Measurements from ENCODE around the gene GGCX. TPM values are rescaled to one million over a fixed set of nuclear protein-coding genes. Genes with fewer than 3 reads are reported as not detected.
A peak's percentile ranks its signal among the peaks of the same experiment; 100 is the strongest.

Gene GGCX
- total and polyA plus RNA-seq, 9 of the 15 experiments (the other 6 are each of a cell fraction or from before 2014, with no cell fraction given) = 14.4 to 47.1 (median 28.1) TPM

DNA sequence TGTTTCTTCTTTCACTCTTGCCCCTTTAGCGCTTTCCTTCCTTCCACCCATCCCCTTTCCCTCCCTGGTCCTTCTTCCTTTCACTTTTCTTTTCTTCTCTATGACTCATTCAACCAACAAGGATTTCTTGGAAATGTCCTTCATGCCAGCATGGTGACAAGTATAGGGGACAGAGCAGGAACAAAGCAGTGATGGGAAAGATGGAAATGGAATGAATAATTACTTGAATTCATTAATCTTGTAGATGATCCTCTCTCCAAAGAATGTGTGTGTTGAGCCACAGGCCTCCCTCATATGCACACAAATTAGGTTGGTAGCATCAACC, 24.4 kb upstream of the GGCX start (continued):
- TF ChIP-seq ATF1 (CRISPR knock-in tag; IDR thresholded peaks at IDR 0.05) (no peak), ATF1 (tag; IDR thresholded peaks at IDR 0.05) (no peak), ZNF57 (CRISPR knock-in tag; IDR thresholded peaks at IDR 0.05) (no peak), ZKSCAN3 (CRISPR knock-in tag; IDR thresholded peaks at IDR 0.05) (no peak), PHB2 (IDR thresholded peaks at IDR 0.05; ENCODE audit: low read depth) (no peak), MEIS2 (IDR thresholded peaks at IDR 0.05; ENCODE audit: partially characterized antibody) (peak; percentile 50)
- TF ChIP-seq, protein P1, sequence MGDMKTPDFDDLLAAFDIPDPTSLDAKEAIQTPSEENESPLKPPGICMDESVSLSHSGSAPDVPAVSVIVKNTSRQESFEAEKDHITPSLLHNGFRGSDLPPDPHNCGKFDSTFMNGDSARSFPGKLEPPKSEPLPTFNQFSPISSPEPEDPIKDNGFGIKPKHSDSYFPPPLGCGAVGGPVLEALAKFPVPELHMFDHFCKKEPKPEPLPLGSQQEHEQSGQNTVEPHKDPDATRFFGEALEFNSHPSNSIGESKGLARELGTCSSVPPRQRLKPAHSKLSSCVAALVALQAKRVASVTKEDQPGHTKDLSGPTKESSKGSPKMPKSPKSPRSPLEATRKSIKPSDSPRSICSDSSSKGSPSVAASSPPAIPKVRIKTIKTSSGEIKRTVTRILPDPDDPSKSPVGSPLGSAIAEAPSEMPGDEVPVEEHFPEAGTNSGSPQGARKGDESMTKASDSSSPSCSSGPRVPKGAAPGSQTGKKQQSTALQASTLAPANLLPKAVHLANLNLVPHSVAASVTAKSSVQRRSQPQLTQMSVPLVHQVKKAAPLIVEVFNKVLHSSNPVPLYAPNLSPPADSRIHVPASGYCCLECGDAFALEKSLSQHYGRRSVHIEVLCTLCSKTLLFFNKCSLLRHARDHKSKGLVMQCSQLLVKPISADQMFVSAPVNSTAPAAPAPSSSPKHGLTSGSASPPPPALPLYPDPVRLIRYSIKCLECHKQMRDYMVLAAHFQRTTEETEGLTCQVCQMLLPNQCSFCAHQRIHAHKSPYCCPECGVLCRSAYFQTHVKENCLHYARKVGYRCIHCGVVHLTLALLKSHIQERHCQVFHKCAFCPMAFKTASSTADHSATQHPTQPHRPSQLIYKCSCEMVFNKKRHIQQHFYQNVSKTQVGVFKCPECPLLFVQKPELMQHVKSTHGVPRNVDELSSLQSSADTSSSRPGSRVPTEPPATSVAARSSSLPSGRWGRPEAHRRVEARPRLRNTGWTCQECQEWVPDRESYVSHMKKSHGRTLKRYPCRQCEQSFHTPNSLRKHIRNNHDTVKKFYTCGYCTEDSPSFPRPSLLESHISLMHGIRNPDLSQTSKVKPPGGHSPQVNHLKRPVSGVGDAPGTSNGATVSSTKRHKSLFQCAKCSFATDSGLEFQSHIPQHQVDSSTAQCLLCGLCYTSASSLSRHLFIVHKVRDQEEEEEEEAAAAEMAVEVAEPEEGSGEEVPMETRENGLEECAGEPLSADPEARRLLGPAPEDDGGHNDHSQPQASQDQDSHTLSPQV (IDR thresholded peaks at IDR 0.05) = no peak

Data from K562 (cell line).